ENCODE results near the gene COPG1.
A peak's percentile ranks its signal among the peaks of the same experiment; 100 is the strongest.
"Not testable (repeated sequence)": the region's sequence is repeated elsewhere in the genome, so short reads cannot be mapped to it uniquely, and the experiment has no call there.

COPG1 gene

GRCh38 chr3:129245641-129246306 is 3.6 kb upstream of the COPG1 start:
- DNase-seq: peak; percentile 94

- no peak for DNase-seq
These were observed 2.8 kb upstream of the COPG1 start for GRCh38 chr3:129246636-129247035.

- no peak for DNase-seq
These were observed 973 bp upstream of the COPG1 start for GRCh38 chr3:129248286-129248979.

- no peak for DNase-seq
These were observed 3.3 kb downstream of the COPG1 start for GRCh38 chr3:129252748-129253147.

- no peak for DNase-seq
These were observed 5.3 kb downstream of the COPG1 start for GRCh38 chr3:129254536-129255230.

GRCh38 chr3:129256270-129256669 is 6.9 kb downstream of the COPG1 start:
- no peak for DNase-seq

GRCh38 chr3:129257609-129258008 is 8.2 kb downstream of the COPG1 start:
- DNase-seq: no peak

- DNase-seq: no peak
These were observed 10.4 kb downstream of the COPG1 start for GRCh38 chr3:129259612-129260477.

- DNase-seq: no peak
These were observed 11.2 kb downstream of the COPG1 start for GRCh38 chr3:129260606-129261005.

GRCh38 chr3:129261894-129262293 is 12.5 kb downstream of the COPG1 start:
- no peak for DNase-seq

GRCh38 chr3:129263161-129263910 is 13.9 kb downstream of the COPG1 start:
- no peak for DNase-seq

GRCh38 chr3:129264994-129265393 is 15.6 kb downstream of the COPG1 start:
- DNase-seq: not testable (repeated sequence)

- peak; percentile 70 for DNase-seq
These were observed 17.2 kb downstream of the COPG1 start for GRCh38 chr3:129266651-129267050.

GRCh38 chr3:129268396-129268795 is 19.0 kb downstream of the COPG1 start:
- no peak for DNase-seq

GRCh38 chr3:129271674-129272073 is 22.3 kb downstream of the COPG1 start:
- DNase-seq: no peak

GRCh38 chr3:129276385-129276784 is 27.0 kb downstream of the COPG1 start:
- DNase-seq: no peak

- peak; percentile 9 for DNase-seq
These were observed 28.4 kb downstream of the COPG1 start for GRCh38 chr3:129277829-129278271.

- DNase-seq: peak; percentile 87
These were observed 29.1 kb downstream of the COPG1 start, which contains the start of gene HMCES for GRCh38 chr3:129278439-129278965. Gene HMCES, plus strand, starts transcription at chr3:129278870. Its CDS starts 863 bp downstream, at chr3:129279733.

- DNase-seq: peak; percentile 58
These were observed 29.8 kb downstream of the COPG1 start for GRCh38 chr3:129278966-129279906.

- no peak for DNase-seq
These were observed 30.8 kb downstream of the COPG1 start for GRCh38 chr3:129280183-129280582.

- DNase-seq: no peak
These were observed 32.3 kb downstream of the COPG1 start for GRCh38 chr3:129281726-129282125.
